Skeletal muscle satellite cell (primary cell): ENCODE measurements around the gene KRTAP10-6. TPM values are rescaled to one million over a fixed set of nuclear protein-coding genes. Genes with fewer than 3 reads are reported as not detected.
"Not testable (repeated sequence)": the region's sequence is repeated elsewhere in the genome, so short reads cannot be mapped to it uniquely, and the experiment has no call there.

ENCODE experiments used
- H3K27me3 ChIP-seq: 2 replicates; pipeline ENCODE4 v1.7.0; 2013; ENCODE audit warnings: low read length; ENCODE audit not compliant: control insufficient read depth, insufficient read depth
- H3K36me3 ChIP-seq: 2 replicates; pipeline ENCODE4 v1.7.0; 2013; ENCODE audit warnings: mild to moderate bottlenecking, control low read depth, low read length; ENCODE audit not compliant: insufficient read depth
- H3K4me1 ChIP-seq: 2 replicates; pipeline ENCODE4 v1.7.0; 2013; ENCODE audit warnings: low read length; ENCODE audit not compliant: control insufficient read depth, insufficient read depth
- H3K4me2 ChIP-seq: 2 replicates; pipeline ENCODE4 v1.7.0; 2013; ENCODE audit warnings: mild to moderate bottlenecking, low read length
- H3K4me3 ChIP-seq: 2 replicates; pipeline ENCODE4 v1.7.0; 2013; ENCODE audit warnings: low read length
- H3K9ac ChIP-seq: 2 replicates; pipeline ENCODE4 v1.7.0; 2013; ENCODE audit warnings: mild to moderate bottlenecking, low read depth, low read length, moderate library complexity
- H3K9me3 ChIP-seq: replicated peaks from 2 replicates; pipeline ENCODE4 v1.7.0; 2013; ENCODE audit warnings: mild to moderate bottlenecking, control low read depth, low read length
- total RNA-seq: library from RNA; depleted of rRNA; stranded (reverse); fragments of >200 nt; gene quantifications from 2 replicates; pipeline ENCODE4 v1.2.3, GENCODE V29; 2012; rRNA removed

Gene KRTAP10-6, protein sequence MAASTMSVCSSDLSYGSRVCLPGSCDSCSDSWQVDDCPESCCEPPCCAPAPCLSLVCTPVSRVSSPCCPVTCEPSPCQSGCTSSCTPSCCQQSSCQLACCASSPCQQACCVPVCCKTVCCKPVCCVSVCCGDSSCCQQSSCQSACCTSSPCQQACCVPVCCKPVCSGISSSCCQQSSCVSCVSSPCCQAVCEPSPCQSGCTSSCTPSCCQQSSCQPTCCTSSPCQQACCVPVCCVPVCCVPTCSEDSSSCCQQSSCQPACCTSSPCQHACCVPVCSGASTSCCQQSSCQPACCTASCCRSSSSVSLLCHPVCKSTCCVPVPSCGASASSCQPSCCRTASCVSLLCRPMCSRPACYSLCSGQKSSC
- not detected in 2 replicates for total RNA-seq

DNA sequence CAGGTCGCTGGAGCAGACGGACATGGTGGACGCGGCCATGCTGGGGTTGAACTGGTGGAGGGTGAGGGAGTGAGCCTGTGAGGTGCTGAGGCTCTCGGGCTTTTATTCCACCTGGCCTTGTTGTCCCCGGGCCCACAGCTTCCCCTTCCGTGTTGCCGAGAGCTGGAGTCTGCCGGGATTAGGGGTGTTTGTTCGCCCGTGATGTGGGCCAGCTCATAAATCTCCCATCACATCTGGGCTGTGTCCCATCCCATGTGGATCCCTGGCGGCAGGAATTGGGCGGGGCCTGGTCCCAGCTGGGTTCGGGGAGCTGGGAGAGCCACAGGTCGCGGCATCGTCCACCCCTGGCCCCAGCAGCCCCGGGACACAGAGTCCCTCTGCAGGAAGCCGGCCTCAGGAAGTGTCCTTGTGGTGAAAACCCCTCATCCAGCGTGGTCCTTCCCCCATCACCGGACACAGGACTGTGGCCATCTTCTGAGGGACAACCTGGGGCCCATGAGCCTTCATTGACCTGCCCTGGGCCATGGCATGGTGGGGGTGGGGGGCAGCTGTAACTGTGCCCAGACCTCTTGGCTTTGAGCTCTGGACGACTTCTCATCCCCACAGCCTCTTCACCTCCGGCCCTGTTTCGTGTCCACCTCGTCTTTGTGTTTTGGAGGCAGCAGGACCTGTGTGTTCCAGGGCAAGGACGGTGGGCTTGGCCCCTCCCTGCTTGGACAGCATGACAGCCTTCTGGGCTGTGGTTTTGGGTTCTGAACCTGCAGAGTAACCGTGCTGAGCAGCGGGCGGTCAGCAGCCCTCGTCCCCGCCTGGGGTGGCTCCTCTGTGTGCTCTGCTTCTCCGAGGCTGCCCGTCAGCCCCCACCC, at the start of gene KRTAP10-6:
KRTAP10-6 (minus strand) TSS at position 60 of the 866 bp plus-strand sequence; CDS start at position 39, 21 bp downstream.
- Histone ChIP-seq H3K27me3 (peaks cover 61% of the 10 kb centered on the region), H3K9ac (no peak within 1 kb of the TSS), H3K9me3 (no peaks in the 10 kb centered on the region), H3K4me1 (peaks cover 5% of the 10 kb centered on the region), H3K4me3 (no peak within 1 kb of the TSS), H3K36me3 (no peaks in the 10 kb centered on the region), H3K4me2 (peak within 1 kb of the TSS; percentile 32)

DNA sequence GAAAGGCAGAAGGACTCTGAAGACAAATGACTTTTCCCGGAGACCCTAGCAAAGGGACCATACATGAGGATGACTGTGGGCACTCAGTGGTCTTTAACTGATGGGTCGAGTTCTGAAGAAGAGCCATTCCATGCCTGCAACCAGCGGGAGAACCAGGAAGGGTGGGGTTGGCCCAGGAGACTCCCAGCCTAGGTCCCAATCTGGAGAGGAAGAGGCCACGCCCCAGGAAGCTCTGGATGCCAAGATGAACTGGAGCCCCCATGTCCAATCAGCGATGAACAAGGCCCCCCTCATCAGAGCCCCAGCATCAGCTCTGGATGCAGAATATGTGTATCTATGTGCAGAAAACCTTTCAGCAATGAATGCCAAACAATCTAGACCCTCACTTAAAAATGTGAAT, 48.5 kb upstream of the KRTAP10-6 start:
- H3K9ac ChIP-seq = no peak overlapping the region
- H3K27me3 ChIP-seq = peaks cover 21% of the 10 kb centered on the region
- no peak overlapping the region for H3K4me3 ChIP-seq
- no peaks in the 10 kb centered on the region for H3K36me3 ChIP-seq
- no peaks in the 10 kb centered on the region for H3K4me1 ChIP-seq
- no peak overlapping the region for H3K4me2 ChIP-seq
- peaks cover 4% of the 10 kb centered on the region for H3K9me3 ChIP-seq

DNA sequence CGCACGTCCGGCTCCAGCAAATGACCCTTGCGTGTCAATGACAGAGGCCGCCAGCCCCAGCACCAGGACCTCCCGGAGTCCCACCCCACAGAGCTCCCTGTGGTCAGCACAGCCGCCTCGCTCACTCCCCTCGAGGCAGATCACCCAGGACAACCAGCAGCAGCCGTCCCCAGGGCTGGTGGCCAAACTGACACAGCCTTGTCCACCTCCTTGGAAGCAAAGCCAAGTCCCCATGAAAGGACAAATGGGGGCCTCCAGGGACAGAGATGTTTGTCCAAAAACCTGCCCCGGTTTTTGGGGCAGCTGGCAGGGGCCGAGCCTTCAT, 47.0 kb upstream of the KRTAP10-6 start:
- Histone ChIP-seq H3K4me1 (no peaks in the 10 kb centered on the region), H3K27me3 (peaks cover 27% of the 10 kb centered on the region), H3K4me2 (no peak overlapping the region), H3K9me3 (peaks cover 4% of the 10 kb centered on the region), H3K36me3 (no peaks in the 10 kb centered on the region), H3K9ac (no peak overlapping the region), H3K4me3 (no peak overlapping the region)

DNA sequence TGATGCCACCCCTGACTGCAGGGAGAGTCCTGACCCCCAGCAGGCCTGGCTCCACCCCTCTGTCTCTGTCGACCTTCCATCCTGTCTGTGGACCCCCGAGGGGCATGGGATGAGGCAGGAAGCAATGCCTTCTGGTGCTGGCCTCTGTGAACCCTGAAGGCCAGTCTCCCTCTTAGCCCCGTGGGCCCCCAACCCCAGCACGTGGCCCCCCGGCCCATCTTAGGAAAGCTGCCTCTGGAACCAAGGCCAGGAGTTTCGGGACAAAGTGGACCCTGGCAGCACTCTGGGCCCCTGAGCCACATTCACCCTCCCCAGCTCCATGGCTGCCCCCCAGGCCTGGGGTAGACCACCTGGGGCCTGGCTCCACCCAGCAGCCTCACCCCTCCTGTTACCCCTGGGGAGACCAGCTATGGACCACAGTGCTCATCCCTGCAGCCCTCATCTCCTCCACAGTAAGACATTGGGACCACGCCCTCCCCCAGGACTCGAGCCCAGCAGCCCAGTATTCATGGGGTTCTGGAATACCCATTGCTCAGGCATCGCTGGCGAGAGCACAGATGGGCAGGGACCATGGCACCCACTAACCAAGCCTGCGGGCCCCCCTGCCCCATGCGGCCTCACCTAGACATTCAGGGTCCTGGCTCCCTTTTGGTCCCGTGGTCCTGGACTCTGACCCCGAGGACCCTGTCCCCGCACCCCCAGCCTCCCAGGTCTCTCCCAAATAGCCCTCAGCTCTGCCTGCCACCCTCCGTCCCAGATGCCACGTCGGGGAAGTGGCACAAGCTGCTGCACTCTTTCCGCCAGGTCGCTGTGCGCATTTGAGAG, 46.4 kb upstream of the KRTAP10-6 start:
- H3K9me3 ChIP-seq, H3K9ac ChIP-seq, H3K4me1 ChIP-seq, H3K4me2 ChIP-seq, H3K36me3 ChIP-seq, H3K4me3 ChIP-seq: not testable (repeated sequence)
- H3K27me3 ChIP-seq = peaks cover 29% of the 10 kb centered on the region

DNA sequence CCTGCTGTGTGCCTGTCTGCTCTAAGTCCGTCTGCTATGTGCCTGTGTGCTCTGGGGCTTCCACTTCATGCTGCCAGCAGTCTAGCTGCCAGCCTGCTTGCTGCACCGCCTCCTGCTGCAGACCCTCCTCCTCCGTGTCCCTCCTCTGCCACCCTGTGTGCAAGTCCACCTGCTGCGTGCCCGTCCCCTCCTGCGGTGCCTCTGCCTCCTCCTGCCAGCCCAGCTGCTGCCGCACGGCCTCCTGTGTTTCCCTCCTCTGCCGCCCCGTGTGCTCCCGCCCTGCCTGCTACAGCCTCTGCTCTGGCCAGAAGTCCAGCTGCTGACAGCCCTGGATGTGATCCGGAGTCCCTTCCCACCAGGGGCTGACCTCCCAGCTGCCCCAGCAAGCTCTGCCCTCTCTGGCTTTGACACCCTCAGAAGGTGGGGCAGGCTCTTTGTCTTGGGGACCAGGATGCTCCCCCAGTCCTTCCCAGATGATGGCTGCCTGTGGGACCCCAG, 45.6 kb upstream of the KRTAP10-6 start:
- not testable (repeated sequence) for H3K4me2 ChIP-seq, H3K36me3 ChIP-seq, H3K9me3 ChIP-seq, H3K9ac ChIP-seq, H3K4me3 ChIP-seq, H3K4me1 ChIP-seq
- peaks cover 29% of the 10 kb centered on the region for H3K27me3 ChIP-seq

DNA sequence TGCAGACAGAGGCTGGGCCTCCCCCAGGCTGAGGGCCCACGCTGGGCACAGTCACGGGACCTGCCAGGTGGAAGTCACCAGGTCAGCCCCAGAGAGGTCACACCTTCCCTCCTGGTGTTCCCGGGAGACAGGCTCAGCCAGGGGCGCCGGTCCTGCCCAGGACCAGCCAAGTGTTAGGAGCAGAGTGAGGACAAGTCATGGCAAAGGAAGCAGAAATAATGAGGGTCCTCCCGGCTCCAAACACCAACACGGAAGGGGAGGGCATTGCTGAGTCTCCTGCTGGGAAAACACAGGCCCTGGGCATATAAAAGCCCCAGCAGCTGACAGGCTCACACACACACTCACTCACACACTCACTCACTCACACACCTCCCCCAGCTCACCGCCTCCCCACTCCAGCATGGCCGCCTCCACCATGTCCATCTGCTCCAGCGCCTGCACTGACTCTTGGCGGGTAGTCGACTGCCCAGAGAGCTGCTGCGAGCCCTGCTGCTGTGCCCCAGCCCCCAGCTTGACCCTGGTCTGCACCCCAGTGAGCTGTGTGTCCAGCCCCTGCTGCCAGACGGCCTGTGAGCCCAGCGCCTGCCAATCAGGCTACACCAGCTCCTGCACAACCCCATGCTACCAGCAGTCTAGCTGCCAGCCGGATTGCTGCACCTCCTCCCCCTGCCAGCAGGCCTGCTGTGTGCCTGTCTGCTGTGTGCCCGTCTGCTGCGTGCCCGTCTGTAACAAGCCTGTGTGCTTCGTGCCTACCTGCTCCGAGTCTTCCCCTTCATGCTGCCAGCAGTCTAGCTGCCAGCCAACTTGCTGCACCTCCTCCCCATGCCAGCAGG, 44.9 kb upstream of the KRTAP10-6 start, which contains the start of gene KRTAP10-10:
KRTAP10-10 (plus strand) TSS at position 339 of the 833 bp plus-strand sequence; CDS start at position 401, 62 bp downstream.
- Histone ChIP-seq H3K4me3 (no peak within 1 kb of the TSS), H3K9ac (no peak within 1 kb of the TSS), H3K4me1 (no peaks in the 10 kb centered on the region), H3K27me3 (peaks cover 29% of the 10 kb centered on the region), H3K4me2 (no peak within 1 kb of the TSS), H3K9me3 (peaks cover 5% of the 10 kb centered on the region), H3K36me3 (no peaks in the 10 kb centered on the region)

DNA sequence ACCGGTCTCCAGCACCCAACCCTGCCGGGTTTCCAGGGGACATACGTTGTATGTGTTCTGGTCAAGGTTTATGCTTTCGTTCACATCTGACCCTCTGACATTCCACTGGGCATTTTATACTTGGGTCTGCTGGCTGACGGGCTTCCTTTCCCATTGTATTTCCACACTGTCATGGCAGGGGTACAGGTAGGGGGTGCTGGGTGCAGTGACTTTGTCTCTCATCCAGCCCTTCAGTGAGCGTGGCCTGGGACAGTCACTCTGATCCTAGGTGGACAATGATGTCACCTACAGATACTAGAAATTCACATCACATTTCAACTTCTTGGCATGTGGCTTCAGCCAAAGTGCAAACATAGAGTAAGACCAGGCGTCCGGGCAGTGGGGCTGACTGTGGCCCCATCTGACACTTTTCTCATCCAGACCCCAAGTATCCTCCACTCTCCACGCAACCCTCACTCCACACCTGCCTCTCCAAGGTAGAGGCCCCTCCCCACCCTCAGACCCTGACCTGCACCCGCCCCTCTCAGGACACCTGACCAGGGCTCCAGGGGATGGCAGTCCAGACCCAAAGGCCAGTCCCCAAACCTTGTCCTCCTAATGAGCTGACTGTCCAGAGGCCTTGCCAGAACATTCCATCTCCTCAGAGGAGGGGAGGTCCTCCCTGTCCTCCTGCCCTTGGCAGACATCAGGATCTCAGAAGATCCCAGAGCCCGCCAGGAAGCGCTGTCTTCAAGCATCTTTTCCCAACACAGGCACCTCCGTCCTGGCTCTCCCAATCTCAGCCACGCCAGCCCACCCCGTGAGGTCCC, 44.1 kb upstream of the KRTAP10-6 start:
- Histone ChIP-seq H3K4me1 (no peaks in the 10 kb centered on the region), H3K9me3 (peaks cover 11% of the 10 kb centered on the region), H3K9ac (no peak overlapping the region), H3K4me2 (no peak overlapping the region), H3K36me3 (no peaks in the 10 kb centered on the region), H3K27me3 (peaks cover 29% of the 10 kb centered on the region), H3K4me3 (no peak overlapping the region)

DNA sequence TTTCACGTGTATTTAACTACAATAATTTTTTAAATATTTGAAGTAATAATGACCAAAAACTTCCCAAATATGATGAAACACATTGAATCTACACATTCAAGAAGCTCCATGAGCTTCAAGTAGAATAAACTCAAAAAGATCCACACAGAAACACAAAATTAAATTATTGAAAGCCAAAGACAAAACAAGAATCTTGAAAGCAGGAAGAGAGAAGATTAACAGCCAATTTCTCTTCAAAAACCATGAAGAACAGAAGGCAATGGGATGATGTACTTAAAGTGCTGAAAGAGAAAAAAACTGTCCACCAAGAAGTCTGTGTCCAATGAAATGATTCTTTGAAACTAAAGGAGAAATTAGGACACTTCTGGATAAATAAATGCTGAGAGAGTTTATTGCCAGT, 39.8 kb upstream of the KRTAP10-6 start:
- no peak overlapping the region for H3K4me3 ChIP-seq
- no peak overlapping the region for H3K9ac ChIP-seq
- H3K27me3 ChIP-seq = peaks cover 31% of the 10 kb centered on the region
- peaks cover 8% of the 10 kb centered on the region for H3K9me3 ChIP-seq
- no peaks in the 10 kb centered on the region for H3K4me1 ChIP-seq
- H3K36me3 ChIP-seq = no peaks in the 10 kb centered on the region
- no peak overlapping the region for H3K4me2 ChIP-seq

DNA sequence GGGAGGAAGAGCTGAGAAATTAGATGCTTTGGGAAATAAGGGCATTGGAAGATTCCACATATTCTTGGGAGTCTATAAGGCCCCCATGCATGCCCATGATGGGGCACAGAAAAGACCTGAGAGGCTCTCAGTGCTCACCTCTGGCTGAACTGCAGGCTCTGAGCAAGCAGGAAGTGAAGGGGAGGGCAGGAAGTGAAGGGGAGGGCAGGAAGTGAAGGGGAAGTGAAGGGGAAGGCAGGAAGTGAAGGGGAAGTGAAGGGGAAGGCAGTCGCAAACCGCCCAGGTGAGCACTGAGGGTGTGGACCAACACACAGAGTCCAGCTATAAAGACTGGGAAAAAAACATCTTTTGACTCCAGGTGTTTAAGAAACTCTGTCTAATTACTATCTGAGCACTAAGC, 38.1 kb upstream of the KRTAP10-6 start:
- Histone ChIP-seq H3K4me2 (no peak overlapping the region), H3K4me1 (no peaks in the 10 kb centered on the region), H3K9me3 (peaks cover 8% of the 10 kb centered on the region), H3K9ac (no peak overlapping the region), H3K27me3 (peaks cover 25% of the 10 kb centered on the region), H3K4me3 (no peak overlapping the region), H3K36me3 (no peaks in the 10 kb centered on the region)
